Muscle of arm (tissue), 12 donors: Measurements from ENCODE around the gene JUN. TPM values are rescaled to one million over a fixed set of nuclear protein-coding genes. Genes with fewer than 3 reads are reported as not detected.
A peak's percentile ranks its signal among the peaks of the same experiment; 100 is the strongest.

Experiments used
- DNase-seq: peaks from one replicate; pipeline ENCODE4 v3.0.0-alpha.2; 2013
- polyA plus RNA-seq, 12 donors: library from polyadenylated mRNA; unstranded; fragments of 120-200 nt; gene quantifications; one replicate each; pipeline ENCODE4 v1.2.1, GENCODE V29; 2013; ENCODE audit not compliant: insufficient read length in 12 of 12

Gene JUN
- polyA plus RNA-seq, 12 donors, result 67.0 to 384 (median 164) TPM; not detected in 1

- DNase-seq, result no peak
Observed at GRCh38 chr1:58785442-58786058, 1.7 kb upstream of the JUN start.

DNA sequence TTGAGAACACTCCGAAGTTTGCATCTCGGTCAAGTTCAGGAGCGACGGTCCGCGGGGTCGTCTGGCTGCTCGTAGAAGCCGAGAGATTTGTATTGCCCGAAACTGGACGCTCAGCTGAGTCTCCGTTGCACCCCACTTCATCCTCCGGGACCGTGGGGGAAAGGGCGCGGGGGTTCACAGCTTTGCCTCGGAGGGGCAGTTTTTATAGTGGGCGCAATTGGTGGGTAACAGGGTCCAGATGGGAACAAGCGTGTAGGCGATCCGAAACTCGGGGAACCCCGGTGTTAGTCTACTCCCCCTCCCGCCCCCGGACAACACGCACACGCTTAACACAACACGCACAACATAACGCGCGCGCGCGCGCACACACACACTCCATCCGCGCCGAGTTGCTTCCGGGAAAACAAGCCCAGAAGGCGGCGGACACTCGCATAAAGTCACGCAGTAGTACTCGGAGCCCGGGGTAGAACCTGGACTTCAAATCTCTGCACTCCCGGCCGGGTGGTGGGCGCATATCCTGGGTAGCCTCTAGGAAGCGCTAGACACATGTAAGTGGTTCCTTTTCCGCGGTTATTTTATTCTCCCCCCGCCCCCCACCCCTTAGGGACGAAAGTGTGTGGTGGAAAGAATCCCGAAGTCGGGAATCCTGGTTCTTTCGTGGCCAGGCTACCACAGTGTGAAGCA is 1.1 kb upstream of the JUN start:
- DNase-seq, result peak; percentile 90

DNA sequence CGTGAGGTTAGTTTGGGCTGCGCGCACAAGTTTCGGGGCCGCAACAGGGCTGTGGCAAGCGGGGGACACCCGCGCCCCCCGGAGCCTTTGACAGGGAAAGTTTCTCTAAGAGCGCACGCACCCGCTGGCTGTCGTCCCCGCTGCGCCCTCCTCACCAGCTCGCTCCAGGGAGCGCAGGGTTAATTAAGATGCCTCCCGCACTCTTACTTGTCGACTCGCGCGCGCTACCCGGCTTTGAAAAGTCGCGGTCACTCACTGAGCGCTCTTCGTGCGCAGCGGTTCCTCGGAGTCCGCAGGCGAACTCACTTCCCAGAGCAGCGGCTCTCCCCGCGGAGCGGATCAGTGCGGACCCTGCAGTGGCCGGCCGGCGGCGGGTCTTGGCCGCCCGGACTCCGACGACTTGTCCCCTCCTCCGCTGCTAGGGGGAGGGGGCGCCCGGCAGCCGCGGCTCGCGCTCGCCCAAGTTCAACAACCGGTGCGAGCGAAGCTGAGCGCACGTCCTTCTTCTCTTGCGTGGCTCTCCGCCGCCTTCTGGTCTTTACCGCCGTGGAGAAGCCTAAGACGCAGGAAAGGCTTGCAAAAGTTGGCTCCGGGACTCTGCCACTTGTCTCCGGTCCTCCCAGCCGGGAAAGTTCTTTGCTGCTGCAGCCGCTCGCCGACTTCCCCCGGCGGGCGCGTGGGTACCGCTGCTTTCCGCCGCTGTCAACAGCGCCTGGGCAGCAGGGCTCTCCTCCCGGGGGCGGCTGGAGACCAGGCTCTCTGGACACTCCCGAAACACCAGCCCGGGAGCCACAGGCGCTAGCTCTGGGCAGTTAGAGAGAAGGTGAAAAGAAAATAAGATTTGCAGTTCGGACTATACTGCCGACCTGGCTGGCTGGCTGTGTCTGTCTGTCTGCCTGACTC is 506 bp downstream of the JUN start:
- DNase-seq, result peak; percentile 66

DNA sequence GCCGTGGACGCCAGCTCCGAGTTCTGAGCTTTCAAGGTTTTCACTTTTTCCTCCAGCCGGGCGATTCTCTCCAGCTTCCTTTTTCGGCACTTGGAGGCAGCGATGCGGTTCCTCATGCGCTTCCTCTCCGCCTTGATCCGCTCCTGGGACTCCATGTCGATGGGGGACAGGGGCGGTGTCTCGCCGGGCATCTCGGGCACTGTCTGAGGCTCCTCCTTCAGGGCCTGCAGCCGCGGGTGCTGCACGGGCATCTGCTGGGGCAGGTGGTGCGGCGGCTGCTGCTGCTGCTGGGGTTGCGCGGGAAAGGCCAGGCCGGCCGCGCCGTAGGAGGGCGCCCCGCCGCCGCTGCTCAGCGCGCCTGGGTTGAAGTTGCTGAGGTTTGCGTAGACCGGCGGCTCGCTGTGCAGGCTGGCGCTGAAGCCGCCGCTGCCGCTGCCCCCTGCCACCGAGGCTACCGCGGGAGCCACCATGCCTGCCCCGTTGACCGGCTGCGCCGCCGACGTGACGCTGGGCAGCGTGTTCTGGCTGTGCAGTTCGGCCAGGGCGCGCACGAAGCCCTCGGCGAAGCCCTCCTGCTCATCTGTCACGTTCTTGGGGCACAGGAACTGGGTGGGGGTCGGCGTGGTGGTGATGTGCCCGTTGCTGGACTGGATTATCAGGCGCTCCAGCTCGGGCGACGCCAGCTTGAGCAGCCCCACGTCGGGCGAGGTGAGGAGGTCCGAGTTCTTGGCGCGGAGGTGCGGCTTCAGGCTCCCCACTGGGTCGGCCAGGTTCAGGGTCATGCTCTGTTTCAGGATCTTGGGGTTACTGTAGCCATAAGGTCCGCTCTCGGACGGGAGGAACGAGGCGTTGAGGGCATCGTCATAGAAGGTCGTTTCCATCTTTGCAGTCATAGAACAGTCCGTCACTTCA is 1.4 kb downstream of the JUN start:
- DNase-seq, result peak; percentile 46

- DNase-seq, result peak; percentile 82
Observed at GRCh38 chr1:58781541-58782177, 2.2 kb downstream of the JUN start.

- DNase-seq, result peak; percentile 26
Observed at GRCh38 chr1:58780836-58781452, 2.9 kb downstream of the JUN start.

GRCh38 chr1:58780411-58780810 is 3.4 kb downstream of the JUN start:
- no peak for DNase-seq

DNA sequence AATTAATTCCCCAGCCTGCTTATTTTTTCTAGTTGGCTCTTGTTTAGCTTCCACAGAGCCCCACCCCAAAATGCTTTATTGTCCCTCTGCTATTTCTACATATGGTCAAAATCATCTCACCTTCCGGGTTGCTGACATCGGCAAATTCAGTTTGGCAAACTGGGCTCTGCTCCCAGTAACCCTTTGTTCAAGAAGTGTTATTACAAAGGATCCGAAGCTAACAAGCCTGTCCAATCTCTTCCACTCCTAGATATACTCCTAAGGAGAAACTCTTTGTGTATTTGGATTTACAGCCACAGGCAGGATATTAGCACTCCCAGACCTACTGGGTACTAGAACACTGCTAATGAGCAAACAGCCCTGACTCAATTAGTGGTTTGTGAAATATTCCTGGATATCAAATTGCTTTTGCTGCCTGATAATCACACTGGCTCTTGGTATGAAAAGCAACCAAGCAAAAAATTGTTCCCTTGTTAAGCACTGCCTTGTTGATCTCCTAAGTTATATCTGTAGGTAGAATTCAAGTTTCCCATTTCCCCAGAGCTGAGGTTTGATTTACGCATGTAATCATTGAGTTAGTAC is 4.0 kb downstream of the JUN start:
- peak; percentile 69 for DNase-seq

GRCh38 chr1:58779059-58779754 is 4.6 kb downstream of the JUN start:
- peak; percentile 25 for DNase-seq

DNA sequence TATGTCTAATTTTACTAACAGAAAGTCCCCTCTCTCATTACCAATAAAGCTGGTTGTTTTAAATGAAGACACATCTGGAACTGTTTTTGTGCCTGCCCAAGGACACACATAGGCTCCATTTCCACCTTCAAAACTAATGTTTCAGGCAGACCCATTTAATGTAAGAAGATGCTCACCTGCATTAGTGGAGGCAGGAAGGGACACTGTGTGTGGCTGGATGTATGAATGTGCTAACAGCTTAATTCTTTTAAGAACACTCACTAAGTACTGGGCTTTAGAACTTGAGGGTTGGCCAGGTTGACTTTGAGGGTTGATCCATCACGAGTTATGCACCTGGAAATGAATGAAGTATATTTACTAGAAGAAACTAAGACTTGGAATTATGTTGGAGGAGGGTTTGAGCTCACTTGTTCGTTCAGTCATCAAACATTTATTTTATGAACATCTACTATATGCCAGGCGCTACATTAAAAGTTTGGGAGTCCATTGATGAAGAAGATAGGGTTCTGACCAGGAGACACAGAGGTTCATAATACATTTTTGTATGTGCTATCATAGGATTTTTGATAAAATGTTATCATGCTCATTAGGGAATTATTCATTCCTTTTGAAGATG is 5.4 kb downstream of the JUN start:
- no peak for DNase-seq

DNA sequence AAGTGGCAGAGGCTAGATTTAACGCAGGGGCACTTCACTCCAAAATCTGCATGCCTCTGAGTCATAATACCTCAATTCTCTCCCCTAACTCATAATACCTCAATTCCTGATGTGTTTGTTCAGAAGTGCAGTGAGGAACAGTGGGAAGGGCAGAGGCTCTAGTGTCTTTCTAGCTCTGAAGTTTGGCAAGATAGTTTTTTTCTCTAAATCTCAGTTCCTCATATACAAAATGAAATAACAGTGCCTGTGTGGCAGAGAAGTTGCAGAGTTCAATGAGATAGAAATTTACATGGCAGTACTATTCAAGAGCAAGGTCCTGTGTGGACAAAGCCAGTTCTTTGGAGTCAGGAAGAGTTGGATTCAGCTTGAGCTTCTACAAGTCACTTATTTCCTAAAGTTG is 9.8 kb downstream of the JUN start:
- no peak for DNase-seq

DNA sequence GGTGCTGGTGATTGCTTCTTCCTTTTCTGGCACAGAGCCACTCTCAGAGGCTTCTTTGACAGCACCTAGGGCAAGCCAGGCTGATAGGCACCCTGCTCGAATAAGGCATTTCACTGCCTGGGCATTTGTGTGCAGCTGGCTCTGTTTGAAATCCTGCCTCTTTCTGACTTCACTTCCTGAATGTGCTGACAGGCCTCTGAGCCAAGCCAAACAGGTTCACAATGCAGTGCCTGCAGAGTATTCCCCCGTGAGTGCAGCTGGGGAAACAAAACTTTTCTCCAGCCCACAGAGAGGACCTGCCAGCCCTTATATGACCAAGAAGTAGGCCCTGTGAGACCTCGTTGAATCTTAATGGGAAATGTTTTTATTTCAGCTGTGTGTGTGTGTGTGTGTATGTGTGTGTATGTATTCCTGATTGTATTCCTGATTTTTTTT is 10.4 kb downstream of the JUN start:
- peak; percentile 43 for DNase-seq

GRCh38 chr1:58769809-58770320 is 14.0 kb downstream of the JUN start:
- DNase-seq, result no peak

DNA sequence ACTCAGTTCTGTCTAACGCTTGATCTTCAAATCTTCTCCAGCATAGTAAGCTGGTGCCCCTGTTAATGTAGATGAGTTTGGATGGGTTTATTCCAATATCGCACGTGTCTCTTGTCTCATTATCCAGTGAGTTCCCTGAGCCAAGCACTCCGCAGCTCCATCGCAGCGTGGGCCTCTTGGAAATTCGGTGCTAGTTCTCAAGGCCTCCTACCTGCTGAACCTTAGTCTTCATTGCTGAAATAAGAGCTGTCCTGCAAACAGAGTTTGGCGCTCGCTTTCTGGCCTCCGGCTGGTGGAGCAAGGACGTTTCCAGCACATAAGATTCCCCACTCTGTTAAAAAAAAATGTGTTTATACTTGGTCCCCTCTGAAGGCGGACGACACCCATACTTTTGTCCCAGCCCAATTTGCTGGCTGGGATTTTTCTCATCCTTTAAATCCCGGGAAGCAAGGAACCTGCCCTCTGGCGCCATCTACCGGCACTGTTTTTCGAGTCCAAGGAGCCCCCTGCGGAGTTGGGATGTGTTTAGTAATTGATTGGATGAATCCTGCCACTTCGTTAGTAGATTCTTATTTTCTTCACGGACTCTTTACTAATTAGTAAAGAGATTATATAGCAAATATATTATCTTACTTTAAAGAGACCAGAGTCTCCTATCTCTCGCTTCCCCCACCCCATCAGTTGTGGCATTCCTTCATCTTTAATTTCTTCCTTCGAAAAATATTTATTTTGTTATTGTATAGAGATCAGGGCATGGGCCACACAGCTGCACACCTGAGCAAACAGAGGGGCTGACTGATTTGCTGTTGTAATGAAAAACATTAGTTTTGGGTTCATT is 14.7 kb downstream of the JUN start:
- peak; percentile 76 for DNase-seq

DNA sequence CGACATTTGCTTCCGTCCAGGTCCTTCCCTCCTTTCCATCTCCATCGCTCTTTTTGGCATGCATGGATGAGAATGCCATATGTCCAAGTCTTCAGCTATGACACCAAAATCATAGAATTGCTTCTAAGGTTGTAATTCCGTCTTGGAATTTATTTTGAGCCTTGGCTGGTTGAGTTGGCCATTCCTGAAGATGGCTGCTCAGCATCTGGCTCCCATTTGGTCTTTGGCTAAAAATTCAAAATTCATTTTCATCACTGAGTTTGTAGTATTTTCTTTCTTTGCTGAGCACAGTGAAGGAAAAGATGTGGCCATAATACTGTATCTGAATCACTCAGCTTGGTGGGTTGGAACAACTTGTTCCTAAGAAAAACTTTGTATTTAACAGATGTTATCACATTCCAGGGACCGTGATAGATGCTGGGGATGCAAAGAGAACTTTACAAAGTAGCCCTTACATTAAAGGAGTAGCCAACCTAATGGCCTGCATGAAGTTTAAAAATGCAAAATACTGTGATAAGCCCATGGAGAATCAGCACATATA is 15.6 kb downstream of the JUN start:
- DNase-seq, result no peak

DNA sequence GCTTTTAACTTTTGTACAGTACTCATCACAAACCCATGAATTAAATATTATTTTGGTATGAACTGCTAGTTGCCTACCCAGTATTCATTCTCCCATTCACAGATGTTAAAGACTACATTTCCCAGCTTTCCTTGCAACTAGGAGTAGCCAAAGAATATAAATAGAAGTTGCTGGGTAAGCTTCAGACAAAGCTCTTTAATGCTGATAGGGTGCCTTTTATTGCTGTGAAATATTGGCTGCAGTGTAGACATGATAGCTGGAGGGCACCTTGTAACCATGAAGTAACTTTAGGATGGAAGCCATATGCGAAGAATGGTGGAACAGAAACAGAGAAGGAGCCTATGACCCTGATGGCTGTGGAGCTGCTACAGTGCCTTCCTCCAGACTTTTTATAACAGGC is 16.7 kb downstream of the JUN start:
- DNase-seq, result no peak

GRCh38 chr1:58765441-58765840 is 18.4 kb downstream of the JUN start:
- no peak for DNase-seq

GRCh38 chr1:58765006-58765405 is 18.8 kb downstream of the JUN start:
- DNase-seq, result no peak
